Measurements from ENCODE around the gene CTTN.

Gene CTTN

DNA sequence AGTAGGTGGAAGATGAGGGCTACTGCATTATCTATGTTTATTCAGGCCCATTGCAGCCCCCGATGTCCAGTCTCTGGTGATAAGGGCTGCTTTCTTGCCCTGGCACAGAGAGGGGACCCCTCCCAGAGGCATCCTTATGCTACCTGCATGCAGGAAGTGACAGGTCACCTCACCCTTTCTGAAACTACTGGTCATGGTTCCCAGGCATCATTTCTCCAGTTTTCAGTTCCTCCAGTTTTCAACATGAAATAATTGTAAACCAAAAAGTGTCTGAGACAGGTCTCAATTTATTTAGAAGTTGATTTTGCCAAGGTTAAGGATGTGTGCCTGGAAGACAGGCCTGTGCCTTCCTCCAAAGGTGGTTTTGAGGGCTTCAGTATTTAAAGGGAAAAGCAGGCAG, 57.0 kb downstream of the CTTN start:
- DNase-seq (ENCODE audit: low read depth): no peak

DNA sequence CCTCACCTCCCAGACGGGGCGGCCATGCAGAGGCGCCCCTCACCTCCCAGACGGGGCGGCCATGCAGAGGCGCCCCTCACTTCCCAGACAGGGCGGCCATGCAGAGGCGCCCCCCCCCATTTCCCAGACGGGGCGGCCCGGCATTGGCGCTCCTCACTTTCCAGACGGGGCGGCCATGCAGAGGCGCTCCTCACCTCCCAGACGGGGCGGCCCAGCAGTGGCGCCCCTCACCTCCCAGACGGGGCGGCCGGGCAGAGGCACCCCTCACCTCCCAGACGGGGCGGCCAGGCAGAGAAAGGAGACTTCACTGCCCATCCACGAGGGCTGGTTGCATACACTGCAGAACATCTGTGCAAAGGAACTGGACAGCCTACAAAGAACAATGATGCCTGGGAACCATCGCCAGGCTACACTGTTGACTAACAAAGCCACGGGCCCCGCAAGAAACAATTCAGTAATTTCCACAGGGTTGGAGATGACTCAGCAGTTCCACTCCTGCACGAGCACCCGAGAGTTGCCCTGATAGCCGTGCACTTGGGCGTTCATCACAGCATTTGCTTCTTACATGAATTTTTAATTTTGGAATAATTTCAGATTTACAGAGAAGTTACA, 58.7 kb downstream of the CTTN start:
- peak; percentile 69 for DNase-seq (ENCODE audit: low read depth)

DNA sequence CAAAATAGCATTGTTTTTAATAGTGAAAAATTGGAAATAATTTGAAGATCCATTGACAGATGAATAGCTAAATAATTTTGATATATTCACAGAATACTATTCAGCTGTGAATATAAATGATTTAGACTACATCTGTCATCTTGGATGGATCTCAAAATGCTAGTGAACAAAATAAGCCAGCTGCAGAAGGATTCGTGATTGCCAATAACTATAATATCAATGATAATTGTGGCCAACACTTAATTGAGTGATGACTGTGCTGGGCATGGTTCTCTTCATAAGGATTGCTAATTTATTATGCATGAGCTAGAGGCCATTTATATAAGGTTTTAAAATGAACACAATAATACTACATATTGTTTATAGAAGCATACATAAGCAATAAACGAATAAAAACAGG, 60.4 kb downstream of the CTTN start:
- DNase-seq (ENCODE audit: low read depth): no peak

DNA sequence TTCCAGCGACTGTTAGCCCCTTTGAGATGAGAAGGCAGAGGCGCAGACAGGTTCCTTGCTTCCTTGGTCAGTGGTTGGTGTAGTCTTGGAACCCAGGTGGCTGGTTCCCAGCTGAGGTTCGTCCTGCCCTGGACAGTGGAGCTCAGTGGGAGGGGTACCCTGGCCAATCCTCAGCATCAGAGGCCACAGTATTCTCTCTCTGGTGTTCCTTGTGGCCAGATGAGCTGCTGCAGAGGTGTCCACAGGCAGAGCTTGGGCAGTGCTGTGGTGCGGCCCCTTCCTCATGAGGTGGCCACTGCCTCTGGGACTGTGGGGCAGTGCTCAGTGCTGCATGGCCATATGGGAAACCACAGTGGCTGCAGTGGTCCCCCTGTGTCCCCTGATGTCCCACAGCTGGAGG, 61.8 kb downstream of the CTTN start:
- DNase-seq (ENCODE audit: low read depth): no peak

DNA sequence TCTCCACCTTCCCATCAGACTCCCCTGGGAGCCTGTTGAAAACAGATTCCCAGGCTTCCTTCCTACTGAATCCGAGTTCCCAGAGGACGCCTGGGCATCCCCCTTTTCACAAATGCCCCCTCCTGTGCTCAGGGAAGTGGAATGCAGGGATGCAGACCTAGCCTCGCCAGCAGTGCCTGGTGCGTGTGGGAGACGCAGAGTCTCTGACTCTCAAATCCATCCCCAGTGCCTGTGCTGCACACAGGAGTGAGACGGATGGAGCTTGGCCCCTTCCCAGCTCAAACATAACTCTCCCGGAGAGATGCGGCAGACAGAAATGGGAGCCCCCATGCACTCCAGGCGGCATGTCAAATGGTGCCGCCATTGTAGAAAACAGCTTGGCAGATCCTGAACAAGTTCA, 62.6 kb downstream of the CTTN start:
- no peak for DNase-seq (ENCODE audit: low read depth)

DNA sequence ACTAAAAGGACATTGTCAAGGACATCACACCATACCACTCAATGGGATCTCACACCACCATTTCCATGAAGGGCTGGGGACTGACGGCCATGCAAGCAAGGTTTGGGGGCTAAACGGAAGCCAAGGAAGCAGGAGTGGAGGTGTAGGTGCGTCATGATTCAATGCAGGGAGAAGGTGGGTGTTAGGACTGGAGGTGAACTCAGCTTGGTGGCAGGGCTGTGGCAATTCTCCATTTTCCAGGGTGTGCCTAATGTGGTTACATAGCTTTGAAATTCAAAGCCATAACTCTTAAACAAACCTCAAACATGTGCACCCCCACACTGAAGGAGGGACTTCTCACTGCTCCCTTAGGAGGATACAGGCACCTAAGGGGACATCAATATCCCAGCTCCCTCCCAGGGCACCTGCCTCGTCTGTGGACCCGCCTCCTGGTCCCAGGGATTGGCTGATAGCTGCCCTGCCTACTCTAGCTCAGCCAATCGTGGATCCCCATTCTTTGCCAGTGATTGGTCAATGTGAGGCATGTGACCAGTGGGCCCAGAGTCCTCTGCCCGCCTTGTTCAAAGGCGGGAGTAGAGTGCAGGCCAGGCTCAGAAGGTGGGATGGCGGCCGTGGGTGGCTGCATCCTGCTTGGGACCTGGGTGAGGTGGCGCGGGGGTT, 64.6 kb downstream of the CTTN start:
- no peak for DNase-seq (ENCODE audit: low read depth)

DNA sequence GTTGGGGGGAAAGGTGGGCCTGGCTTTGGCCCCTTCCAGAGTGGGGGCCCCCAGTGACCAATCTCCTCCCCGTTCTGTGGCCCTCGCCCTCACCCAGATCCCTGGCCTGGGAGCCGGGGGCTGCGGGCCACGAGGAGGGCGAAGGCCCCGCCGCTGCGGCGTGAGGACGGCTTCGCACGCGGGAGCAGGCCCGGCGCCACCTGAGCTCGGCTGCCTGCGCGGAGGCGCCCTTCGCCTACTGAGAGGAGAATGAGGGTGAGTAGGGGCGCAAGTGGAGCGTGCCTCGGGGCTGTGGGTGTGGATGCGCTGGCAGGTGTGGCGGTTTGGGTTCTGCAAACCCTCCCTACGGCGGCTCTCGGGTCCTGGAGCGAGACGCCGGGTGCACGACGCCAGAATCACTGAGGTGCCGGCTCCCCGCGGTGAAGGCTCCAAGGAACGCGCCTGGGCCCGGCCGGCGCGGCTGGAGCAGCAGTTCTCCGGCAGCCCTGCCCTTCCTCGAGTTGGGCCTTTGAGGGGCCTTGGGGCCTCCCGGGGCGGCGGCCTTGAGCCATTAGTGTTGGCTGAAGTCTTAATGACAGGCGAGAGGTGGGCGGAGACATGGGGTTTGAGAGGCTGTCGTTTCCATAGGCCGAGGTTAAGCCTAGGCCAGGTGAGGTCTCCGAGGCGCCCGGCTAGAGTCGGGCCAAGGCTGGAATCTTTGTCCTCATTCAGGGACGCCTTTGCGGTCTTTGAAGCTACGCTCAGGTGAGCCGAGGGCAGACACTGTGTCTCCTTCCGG, 65.3 kb downstream of the CTTN start:
- DNase-seq (ENCODE audit: low read depth): no peak

DNA sequence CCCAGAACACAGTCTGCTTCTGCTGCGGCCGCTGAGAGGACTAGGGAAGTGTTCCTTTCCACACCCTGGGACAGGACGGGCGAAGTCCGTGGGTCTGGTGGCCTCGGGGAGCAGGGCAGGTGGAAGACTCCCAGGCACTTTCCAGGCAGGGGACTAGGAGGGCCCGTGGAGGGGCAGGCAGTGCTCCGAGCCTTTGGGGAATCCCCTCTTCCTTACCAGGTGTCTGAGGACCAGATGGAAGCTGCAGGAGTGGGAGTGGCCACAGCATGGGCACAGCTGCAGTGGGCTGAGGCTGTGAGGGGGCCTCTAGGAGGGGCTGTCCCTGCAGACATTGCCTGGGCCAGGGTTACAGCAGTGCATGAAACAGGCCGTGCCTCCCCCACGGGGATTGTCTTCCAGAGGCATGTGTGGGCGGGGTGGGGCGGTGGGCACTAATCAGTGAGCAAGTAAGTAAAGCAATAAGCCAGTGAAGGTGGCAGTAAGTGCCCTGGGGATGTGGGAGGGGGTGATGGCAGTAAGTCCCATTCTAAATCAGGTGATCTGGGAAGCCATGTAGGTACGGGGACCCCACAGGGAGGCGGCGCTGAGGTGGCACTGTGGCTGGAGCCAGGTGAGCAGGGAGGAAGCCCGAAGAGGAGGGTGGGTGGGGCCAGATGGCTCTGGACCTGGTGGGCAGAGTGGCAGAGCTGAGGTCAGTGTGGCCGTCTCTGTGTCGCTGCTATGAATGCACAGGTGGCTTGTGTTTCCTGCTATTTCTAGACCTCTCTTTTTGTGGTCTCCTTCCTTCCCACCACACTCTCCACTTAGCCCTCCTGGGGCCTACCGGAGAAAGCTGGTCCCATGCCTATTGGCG, 66.4 kb downstream of the CTTN start:
- no peak for DNase-seq (ENCODE audit: low read depth)

DNA sequence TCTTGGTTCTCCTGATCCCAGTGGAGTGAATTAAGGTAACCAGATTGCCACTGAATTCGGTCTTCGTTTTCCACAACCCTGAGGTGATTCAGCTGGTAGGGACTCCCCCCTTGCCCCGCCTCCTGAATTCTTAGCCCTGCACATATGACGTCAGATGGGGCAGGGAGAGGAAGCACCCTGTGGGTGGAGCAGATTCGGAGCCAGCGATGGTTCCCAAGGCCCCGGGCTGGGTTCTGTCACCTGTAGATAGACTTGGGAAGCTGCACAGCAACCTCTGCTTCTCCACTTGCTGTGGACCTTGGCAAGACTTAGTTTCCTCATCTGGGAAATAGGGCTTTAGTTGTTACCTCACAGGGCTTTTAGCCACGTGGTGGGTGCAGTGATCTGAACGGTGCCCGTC, 67.8 kb downstream of the CTTN start:
- peak; percentile 25 for DNase-seq (ENCODE audit: low read depth)

DNA sequence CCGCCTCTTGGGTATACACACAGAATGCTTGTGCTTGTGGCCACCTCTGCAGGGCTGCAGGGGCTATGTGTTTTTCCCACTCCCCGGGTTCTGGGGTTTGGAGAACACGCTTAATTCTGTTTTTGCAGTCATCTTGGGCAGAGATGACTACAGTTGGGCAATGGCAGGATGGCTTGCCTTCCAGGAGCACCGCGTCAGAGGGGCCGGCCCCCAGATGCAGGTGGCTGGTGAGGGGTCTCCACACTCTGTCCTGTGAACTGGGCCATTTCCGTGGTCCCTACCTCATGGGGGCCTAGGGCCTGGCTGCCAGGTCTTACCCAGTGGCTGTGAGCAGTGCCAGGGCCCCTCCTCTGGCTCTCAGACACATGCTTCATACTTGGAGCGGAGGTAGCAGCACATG, 68.3 kb downstream of the CTTN start:
- DNase-seq (ENCODE audit: low read depth): no peak

DNA sequence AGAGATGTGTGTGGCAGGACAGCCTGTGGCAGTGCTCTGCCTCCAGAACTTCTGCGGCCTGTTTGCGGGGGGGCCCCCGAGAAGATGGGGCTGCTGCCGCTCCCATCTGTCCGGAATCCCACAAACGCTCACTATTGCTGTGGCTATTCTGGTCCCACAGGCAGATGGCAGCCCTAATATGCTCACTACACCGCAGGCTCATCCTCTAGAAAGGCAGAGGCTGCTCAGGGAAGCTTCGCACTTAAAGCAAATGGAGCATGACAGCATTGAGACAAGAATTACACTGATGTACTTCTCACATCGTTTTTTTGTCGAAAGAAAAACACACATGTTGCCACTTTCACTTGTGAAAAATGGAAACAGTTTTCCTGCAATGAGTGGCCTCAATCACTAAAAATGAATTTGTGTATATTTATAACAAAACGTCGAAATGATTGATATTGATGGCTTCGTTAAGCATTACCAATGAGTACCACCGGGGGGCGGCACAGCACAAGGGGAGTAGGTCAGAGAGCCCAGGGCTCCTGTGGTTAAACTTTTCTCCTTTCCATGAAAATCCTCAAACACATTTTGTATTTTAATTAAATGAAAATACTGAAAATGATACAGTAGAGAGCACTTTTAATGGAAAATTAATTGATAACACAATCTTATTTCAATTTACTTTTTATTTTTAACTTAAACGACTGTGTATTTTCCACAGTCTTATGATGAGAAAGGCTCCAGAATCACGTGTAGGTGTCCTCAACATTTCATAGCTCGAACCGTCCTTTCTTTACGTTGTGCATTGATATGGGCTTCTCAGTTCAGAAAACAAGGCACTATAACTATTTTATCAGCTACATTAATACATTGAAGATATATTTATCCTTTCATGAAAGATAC, 69.1 kb downstream of the CTTN start:
- DNase-seq (ENCODE audit: low read depth): peak; percentile 43

DNA sequence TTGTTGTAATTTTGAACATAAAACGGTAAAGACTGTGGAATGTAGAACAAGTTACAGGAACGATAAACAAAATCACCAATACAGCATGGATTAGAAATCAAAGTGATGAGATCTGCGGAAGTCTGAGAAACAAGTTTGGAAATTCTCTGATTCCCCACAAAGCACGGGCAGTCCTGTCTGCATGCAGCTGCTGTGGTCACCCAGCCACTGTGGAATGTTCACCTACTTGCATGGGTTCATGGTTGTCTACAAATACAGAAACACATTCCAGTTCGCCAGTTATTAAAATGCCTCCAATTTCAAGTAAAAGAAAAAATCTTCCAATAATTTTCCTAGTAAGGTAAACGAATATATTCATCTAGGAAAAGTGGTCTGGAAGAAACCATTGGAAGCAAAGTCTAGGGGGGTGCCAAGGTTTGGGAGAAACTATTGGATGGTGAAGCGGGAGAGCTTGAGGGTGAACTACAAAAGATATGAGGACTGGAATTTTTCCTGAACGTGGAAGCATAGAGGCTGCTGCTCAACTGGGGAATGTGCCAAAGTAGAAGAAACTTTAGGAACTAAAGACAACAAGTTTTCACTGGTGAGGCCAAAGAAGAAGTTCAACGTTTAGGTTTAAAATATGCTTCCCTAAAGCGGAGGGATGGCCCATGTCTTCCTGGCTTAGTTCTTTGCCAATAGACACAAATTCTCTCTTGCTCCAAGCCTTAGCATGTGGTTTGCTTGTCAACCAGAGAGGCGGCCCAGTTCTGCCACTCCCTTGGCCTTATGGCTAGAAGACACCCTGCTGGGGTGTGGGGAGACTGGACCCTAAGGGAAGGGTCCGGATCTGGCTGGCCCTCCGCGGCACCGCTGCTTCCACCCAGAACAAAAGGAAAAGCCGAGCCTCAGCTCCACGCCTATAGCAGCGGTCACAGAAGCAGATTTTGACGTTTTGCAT, 70.2 kb downstream of the CTTN start:
- DNase-seq (ENCODE audit: low read depth): no peak

DNA sequence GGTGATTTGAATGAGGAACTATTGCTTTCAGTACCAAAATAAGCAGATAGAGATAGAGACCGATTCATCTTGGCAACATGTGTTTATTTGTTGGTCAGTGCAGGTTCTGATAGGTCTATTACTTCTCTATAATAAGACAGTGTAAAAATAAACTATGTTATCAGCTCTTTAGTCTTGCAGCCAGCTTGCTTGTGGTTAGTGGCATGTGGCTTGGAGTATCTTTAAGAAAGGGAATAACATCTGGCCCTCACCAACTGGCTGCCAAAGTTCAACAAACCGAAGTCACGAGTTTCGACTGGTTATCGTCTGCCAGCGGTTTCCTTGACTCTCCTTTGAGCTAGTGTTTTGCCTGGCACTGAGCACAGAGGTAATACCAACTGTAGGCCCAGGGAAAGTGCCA, 71.8 kb downstream of the CTTN start:
- DNase-seq (ENCODE audit: low read depth): no peak

DNA sequence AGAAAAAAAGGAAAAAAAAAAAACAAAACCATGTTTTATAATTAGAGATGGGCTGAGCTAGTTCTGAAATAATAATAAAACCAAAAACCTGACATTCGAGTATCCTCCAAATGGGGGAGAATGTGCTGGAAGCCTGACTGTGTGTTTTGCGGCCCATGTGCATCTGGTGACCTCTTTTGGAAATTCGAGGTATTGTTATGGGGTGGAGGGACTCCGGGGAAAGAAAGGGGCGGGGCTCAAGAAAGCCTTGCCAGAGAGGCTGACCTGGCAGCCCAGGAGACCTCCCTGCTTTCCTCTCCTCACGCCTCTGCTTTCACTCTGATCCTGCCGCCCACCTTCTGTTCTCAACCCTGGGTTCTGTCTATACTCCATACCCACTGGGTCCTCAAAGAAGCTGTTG, 72.9 kb downstream of the CTTN start:
- peak; percentile 18 for DNase-seq (ENCODE audit: low read depth)

DNA sequence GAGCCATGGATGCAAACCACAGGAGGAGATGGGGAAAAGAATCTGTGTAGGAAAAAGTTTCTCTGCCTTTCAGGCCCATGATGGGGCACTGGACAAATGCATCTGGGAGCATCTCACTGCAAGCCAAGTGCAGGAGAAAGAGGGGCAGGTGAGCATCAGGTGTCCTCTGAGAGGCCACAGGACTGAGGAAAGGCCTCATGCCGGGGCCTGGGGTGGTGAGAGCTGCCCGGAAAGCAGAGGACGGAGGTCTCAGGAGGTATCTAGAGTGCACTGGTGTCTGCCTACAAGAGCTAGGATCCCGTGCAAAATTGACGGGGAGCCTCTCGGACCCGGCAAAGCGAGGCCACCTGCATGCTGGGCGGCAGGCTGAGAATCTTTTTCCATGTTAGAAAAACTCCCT, 73.9 kb downstream of the CTTN start:
- no peak for DNase-seq (ENCODE audit: low read depth)

DNA sequence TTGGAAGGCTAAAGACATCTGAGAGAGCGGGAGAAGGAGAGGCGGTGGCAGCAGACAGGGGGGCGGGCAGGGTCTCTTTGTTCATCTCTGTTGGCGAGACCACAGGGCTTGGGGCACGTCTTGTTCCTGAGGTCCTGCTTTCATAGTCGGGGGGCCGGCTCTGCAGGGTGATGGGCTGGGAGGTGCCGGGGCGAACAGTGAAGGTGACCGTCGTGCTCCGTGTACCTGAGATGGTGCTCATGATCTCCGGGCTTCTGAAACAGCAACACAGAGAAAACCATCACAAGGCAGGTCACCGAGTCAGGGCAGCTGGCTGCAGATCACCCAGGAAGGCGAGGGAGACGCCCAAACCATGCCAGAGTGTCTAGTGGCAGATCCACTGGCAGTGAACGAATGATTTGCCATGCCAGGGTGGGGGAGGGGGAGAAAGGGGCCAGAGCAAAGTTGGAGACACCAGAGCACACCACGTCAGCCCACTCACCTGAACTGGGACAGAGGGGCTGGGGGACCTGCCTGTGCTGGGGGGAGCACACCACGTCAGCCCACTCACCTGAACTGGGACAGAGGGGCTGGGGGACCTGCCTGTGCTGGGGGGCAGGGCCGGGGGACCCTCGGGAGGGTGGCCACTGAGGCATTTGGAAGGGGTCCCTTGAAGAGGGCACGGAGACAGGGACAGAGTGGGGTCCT, 75.0 kb downstream of the CTTN start:
- no peak for DNase-seq (ENCODE audit: low read depth)

DNA sequence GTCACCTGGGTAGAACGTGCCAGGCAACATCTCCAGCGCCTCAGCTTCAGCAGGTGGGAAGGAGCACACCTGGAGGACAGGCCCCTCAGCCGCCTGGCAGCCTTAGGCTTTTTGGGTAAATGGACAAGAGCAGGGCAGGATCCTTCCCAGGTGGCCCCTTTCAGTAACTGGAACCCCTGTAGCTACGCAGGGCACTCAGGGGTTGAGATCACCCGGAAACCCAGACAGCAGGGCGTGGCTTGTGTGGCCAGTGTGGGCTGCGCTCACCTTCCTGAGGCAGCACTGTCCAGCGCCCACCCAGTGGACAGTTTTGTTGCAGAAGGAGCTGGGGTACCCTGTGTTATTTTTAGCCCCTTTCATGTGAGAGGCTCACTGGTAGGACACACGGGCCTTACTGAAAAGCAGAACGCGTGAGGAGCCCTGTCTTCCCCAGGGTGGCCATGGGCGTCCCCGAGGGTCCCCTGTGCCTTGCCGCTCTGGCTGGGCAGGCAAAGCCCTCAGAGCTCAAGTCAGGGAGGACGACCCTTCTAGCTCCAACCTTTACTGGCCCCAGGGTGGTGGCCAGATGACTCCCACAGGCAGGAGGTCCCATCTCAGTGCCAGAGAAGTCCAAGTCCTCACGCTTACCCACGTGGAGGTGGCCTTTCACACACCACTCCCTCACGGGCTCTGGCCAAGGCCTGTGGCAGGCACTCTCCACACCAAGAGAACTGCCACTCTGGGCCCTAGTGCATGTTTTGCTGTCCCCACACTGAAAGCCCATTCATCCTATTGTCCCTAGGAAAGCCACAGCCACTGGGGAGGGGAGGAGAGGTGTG, 75.8 kb downstream of the CTTN start:
- DNase-seq (ENCODE audit: low read depth): no peak

DNA sequence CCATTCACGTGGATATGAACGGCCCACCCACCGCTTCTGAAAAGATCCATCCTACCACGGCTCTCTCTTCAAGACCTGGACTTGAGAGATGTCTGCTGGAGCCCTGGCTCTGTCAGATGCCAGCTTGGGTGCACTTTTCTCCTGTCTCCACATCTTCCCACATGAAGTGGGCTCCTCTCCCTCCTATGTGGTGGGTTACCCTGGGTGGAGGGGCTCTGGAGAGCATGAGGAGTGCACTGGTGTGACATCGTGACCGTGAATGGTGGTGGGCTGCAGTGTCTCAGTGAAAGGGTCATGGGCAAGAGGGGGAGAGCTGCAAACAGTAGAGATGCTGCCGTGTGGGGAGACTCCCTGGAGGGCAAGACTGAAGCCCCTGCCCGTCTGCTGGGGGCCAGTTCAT, 76.4 kb downstream of the CTTN start:
- no peak for DNase-seq (ENCODE audit: low read depth)

DNA sequence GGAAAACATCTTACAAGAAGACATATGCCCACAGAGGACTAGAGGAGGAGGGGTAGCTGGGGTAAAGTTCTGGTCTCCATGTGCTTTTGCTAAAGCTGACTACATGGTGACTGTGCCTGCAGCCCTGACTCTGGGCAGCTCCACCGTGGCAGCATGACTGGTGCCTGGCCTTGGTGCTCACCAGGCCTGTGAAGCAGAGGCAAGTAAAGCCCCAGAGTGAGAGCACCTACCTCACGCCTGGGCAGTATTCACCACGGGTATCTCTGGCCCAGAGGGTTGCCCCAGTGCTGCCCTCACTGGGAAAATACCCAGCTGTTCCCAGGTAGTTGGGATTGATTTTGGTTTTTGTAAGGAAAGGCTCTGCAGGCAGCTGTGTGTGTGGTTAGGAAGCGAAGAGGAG, 78.3 kb downstream of the CTTN start:
- DNase-seq (ENCODE audit: low read depth): no peak
